Astrocyte of the hippocampus (primary cell): ENCODE results near the gene CALN1.
A peak's percentile ranks its signal among the peaks of the same experiment; 100 is the strongest.
"Not testable (repeated sequence)": the region's sequence is repeated elsewhere in the genome, so short reads cannot be mapped to it uniquely, and the experiment has no call there.

Experiments used
- DNase-seq: peaks from one replicate; pipeline ENCODE4 v3.0.0; 2011; ENCODE audit warnings: low read depth, low spot score

Gene CALN1

DNA sequence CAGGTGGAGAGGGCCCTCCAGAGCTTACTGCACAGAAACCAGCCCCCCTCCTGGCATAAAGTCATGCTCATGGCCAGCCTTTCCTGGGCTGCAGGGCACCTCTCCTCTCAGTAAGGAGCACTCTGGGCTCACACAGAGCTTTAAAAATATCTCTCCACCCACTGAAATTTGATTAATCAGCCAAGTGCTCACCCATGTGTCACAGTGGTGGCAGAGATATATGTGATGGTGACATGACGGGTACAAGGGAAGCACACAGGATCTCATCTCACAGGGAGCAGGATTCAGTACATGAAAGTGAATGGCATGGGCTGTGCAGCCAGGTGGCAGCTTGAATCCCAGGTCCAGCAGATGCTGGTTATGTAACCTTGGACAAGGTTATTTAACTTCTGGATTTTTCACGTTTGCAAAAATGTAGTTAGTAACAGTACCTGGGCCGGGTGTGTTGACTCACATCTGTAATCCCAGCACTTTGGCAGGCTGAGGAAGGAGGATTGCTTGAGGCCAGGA is 144.8 kb downstream of the CALN1 start:
- DNase-seq: no peak

- no peak for DNase-seq
Observed at GRCh38 chr7:72266771-72267170, 145.4 kb downstream of the CALN1 start.

- no peak for DNase-seq
Observed at GRCh38 chr7:72265071-72265904, 146.8 kb downstream of the CALN1 start.

- DNase-seq: no peak
Observed at GRCh38 chr7:72260406-72260805, 151.7 kb downstream of the CALN1 start.

- no peak for DNase-seq
Observed at GRCh38 chr7:72258074-72258473, 154.1 kb downstream of the CALN1 start.

GRCh38 chr7:72254455-72254854 is 157.7 kb downstream of the CALN1 start:
- DNase-seq: no peak

DNA sequence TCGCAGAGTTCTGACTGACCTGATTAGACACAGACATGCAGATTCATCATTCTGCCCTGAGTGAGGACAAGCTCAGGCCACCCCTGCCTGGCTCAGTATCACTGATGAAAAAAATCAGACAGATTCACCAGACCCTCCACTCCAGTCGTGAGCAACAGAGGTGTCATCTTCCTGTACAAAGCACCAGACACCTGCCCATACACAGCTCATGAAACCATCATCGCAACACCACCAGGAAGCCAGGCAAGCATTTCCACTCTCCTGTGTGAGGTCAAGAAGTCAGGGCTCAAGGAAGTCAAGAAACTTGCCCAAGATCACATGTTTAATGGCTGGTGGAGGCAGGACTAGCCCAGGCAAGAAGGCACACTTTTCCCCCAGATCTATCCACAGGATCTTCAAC is 163.0 kb downstream of the CALN1 start:
- DNase-seq: no peak

DNA sequence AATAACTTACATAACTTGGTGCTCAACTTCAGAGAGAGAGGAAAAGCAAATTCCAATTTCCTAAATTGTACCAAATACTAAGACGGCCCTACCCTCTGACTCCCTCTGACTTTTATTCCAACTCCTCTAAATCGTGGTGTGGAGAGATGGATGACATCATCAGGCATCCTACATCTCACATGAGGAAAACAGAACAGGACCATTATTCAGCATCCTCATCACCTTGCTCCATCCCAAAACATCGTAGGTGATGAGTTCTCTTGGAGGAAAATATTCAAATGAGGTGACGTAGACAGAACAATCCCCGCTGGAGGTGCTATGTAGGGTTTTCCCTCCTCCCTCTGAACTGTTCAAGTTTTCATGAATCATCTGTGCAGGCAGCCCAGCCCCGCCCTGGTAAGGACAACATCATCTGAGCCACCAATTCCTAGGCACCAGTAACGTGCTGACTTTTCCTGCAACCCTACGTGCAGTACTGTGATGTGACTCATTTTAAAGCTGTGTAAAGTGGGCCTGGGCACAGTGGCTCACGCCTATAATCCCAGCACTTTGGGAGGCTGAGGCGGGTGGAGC is 167.2 kb downstream of the CALN1 start:
- DNase-seq: no peak

DNA sequence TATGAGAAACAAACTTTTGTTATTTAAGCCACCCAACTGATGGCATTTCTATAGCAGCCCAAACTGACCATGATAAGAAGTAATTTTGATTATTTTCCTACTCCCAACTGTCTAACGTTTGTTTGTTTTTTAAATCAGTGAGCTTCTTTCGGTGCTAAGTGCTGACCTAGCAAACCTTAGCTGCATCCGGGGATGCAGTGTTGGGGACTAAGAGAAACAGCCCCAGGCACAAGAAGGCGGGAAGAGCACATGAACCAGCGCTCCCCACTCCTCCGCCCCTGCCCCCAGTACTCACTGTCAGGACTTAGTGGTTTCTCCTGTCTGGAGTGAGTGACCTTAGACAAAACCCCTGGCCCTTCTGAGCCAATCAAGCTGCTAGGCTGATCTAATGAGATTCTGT is 168.8 kb downstream of the CALN1 start:
- DNase-seq: no peak

- no peak for DNase-seq
Observed at GRCh38 chr7:72235351-72235750, 176.8 kb downstream of the CALN1 start.

- DNase-seq: no peak
Observed at GRCh38 chr7:72234086-72234485, 178.1 kb downstream of the CALN1 start.

DNA sequence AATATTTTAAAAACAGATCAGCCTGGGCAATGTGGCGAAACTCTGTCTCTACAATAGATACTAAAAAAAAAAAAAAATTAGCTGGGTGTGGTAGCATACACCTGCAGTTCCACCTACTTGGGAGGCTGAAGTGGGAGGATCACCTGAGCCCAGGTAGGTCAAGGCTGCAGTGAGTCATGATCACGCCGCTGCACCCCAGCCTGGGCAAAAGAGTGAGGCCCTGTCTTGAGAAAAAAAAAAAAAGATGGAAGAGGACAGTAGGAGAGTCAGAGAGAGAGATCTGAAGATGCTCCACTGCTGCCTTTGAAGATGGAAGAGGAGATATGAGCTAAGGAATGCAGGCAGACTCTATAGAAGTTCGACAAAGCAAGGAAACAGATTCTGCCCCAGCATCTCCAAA is 181.9 kb downstream of the CALN1 start:
- no peak for DNase-seq

- DNase-seq: no peak
Observed at GRCh38 chr7:72223351-72223750, 188.8 kb downstream of the CALN1 start.

DNA sequence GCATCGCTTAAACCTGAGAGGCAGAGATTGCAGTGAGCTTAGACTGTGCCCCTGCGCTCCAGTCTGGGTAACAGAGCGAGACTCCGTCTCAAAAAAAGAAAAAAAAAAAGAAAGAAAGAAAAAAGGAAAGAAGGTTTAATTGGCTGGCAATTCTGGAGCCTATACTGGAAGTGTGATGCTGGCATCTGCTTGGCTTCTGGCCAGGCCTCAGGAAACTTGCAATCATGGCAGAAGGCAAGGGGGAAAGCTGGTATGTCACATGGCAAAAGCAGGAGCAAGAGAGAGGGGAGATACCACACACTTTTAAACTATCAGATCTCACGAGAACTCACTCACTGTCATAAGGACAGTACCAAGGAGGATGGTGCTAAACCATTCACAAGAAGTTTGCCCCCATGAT is 190.0 kb downstream of the CALN1 start:
- DNase-seq: no peak

DNA sequence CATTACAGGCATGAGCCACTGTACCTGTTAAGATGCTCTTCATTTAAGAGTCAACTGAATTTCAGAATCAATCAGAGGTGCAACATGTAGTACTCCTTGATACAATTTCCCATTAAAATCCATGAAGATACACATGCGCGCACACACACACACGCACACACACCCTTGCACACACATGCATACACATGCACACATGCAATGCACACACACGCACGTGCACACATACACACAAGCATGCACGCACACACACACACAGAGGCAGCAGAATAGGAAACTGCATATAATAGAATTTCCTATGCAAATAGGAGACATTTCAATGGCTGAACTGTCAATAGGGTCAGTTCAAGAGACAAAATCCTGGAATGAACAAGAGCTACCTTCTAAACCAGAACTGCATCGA is 192.6 kb downstream of the CALN1 start:
- no peak for DNase-seq

- DNase-seq: no peak
Observed at GRCh38 chr7:72217151-72217550, 195.0 kb downstream of the CALN1 start.

- DNase-seq: no peak
Observed at GRCh38 chr7:72213769-72214168, 198.4 kb downstream of the CALN1 start.

DNA sequence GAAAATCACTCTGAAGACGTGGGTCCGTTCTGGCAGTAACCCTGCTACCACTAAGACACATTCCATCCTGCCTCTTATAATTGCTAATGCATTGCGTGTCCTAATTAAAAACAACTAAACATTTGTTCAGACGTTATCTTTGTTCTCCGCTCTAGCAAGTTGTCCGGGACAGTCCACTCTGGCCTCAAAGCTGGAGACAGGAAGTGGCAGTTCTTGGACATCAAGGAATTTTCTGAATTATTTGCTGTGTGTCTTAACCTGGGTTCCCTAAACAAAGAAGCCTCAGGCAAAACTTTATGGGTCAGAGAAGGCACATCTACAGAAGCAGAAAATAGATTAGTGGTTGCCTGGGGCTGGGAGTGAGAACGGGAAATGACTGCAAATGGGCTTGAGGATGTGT is 199.1 kb downstream of the CALN1 start:
- peak; percentile 4 for DNase-seq

DNA sequence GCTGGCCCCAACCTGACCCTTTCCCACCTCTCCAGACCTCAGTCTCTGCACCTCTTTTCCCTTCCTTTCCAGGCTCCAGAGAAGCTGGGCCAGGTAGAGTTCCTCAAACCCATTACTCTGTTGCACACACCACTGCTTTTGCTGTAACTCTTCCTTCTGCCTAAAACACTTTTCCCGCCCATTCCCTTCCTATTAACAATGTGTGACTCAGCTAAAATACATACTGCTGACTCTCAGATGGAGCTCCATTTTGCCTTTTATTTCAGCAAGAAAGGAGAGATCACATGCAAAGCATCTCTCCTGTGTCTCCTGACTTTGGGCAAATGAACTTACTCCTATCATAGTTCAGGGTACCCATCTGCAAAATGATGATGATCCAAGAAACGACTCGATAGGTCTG is 201.0 kb downstream of the CALN1 start:
- no peak for DNase-seq

GRCh38 chr7:72209006-72209405 is 203.1 kb downstream of the CALN1 start:
- DNase-seq: not testable (repeated sequence)

GRCh38 chr7:72196176-72196575 is 216.0 kb downstream of the CALN1 start:
- no peak for DNase-seq

DNA sequence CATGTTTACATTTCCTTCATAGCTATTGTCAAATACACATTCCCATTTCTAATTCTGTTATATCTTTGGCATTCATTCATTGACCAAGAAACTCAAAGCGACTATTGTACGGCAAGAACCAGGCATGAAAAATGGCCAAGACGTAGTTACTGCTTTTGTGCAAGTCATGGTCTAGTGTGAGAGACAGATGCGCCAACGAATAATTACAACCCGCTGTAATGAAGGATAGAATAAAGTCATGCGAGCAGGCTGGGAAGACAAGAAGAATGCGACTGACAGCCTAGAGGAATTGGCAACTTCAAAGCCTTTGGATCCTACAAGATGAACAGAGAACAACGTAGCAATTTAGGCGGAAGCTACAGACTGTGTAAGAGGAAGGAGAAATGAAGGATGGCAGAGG is 221.2 kb downstream of the CALN1 start:
- no peak for DNase-seq

- DNase-seq: no peak
Observed at GRCh38 chr7:72190146-72190545, 222.0 kb downstream of the CALN1 start.
